Stimulated activated CD8-positive, alpha-beta memory T cell treated with anti-CD3 and anti-CD28 coated beads, Interleukin-7, amount 100 ng/mL, for 24 hours (primary cell): Measurements from ENCODE around the gene SYPL1.
"Not testable (repeated sequence)": the region's sequence is repeated elsewhere in the genome, so short reads cannot be mapped to it uniquely, and the experiment has no call there.

Source experiments
- DNase-seq: peaks from one replicate; pipeline ENCODE4 v3.0.0-alpha.2; 2020; ENCODE audit warnings: low read depth

SYPL1 gene

DNA sequence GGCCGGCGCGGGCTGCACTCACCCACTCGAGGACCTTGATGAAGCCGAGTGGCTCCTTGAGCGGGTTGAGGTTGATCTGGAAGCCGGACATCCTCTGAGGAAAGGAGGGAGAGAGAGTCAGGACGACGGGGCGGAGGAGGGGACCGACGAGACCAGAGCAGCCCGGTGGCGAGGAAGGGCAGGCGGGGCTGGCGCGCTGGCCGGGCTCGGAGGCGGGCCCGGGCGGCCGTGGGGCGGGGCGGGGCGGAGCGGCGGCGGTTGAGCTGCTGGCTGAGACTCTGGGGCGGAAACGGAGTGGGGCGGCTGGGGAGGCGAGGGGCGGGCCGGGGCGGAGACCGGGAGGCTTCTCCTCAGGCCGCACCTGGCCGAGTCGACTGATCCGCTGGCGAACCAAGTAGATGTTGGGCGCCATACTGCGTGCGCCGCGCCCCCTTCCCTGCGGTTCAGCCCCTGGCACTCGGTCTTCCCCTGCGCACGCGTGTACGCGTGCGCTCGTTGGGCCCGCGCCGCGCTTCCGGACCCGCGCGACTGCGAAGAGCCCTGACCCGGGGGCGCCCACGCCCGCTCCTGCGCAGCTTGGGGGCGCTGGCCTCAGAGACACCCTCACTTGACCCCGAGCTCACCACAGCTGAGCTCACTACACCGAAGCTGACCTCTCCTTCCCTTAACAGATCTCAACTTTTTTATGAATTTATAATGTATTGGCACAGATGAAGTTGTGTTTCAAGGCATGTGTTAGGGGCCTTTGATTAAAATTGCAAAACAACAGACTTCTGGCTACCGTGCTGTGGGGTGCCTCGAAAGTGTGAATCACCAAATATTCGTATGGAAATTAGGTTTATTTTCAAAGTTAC is at the start of gene SYPL1:
TSS of gene SYPL1 (minus strand) at position 195 of the 854 bp plus-strand sequence. CDS start at position 91, 104 bp downstream.
- peak; percentile 73 for DNase-seq

DNA sequence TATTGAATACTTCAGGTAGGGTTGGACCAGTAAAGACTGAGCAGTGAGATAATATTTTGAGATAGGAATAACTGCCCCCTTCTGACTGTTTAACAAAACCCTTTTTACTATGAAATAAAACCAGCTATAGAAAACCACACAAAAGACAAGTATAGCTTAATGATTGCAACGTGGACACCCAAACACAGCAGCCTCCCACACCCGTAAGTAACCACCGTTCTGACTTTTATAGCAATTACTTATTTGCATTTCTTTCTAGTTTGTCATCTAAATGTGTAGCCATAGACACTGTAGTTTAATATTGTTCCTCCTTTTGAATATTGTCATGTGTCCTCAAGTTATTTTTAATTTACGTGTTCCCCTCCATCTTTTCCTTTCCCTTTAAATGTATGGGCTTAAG is 42.9 kb upstream of the SYPL1 start:
- DNase-seq: no peak

DNA sequence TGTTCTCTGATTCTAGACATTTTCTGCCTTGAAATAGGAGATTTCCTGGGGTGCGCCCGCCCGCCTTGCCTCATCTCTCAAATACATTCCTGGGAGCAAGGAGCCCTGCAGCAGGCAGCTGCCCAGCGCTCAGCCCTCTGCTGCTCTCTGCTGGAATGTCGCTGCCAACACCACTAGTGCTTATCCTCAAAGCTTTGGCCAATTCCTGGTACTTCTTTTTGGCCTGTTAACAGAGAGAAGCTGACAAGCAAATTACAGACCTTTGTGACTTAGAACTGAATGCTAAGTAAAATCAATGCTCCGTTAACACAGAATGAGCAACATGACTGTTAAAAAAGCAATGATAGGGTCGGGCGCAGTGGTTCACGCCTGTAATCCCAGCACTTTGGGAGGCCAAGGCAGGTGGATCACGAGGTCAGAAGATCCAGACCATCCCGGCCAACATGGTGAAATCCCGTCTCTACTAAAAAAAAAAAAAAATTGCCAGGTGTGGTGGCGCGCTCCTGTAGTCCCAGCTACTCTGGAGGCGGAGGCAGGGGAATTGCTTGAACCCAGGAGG is 41.9 kb upstream of the SYPL1 start:
- DNase-seq: peak; percentile 52

DNA sequence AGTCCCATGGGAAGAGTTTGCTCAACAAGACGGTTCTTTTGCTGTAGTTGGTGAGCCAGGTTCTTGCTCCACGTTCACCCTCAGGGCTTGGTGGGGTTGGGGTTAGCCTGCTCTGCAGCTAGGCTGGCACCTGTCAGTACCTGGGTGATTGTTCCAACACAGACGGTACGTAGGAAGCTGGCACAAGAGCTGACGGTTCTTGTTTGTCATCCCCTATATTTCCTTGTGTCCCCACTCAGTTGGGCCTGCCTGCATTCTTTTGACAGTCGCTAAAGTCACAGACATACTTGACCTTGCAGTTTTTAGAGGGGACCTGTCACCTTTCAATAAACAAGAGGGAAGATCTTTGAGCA is 40.2 kb upstream of the SYPL1 start:
- DNase-seq: no peak

DNA sequence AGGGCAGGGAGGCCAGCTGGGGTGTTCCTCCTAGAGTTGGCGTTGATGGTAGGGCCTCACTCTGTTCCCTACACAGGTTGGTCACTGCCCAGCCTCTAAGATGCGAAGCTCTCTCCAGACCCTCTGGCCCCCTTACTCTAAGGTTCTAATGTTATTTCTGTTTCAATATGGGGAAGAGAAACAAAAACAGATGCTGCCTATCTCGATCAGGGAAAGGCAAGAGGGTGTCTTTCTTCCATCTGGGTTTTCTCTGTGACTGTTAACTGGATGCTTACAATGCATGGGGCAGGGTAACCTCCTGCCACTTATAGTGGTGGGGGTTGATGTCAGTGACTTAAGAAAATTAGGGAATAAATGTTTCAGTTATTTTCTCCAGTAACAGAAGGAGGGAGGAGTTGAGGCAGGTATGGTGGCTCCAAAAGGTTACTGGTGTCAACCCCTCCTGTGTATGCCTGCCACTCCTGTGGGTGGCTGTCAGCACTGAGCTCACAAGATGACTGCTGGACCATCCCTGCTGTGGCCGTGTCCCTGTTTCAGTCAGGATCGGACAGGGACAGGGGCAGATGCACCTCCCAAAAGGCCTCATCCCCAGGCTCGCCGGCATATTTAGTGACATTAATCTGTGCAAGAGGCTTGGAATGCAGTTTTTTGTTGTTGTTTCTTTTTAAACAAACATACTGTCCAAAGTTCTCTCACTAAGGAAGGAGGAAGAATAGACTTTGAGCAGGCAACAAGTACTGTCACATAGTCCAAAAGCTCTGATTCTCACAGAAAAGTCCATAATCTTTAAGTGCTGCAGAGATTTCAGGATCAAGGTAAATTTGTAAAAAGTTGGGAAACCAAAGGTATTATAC is 39.6 kb upstream of the SYPL1 start:
- DNase-seq: no peak

DNA sequence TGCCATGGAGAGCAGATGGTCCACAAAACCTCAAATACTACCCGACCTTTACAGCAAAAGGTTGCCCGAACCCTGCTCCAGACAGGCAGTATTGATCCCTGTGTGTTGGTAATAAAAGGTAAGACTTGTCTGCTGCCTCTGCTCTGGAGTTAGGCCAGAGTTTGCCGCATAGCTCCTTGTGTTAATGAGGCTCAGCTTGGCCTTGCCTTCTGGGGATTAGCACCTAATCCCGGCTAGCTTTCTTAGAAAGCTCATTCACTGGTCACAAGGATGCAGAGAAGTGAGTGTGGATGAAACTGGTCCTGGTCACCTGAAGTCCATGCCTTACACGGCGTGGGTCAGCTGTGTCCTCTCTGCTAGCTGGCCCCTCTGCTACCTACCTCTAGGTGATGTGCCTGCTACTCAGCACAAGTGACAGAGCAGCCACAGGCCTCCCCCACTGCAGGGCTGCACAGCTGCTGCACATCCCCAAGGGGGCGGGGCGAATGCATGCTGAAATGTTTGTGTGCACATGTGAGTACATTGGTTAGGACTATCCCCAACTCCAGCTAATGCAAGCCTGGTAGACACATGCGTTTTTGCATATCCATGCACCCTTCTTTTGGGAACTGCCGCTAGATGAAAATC is 31.7 kb upstream of the SYPL1 start:
- DNase-seq: no peak

DNA sequence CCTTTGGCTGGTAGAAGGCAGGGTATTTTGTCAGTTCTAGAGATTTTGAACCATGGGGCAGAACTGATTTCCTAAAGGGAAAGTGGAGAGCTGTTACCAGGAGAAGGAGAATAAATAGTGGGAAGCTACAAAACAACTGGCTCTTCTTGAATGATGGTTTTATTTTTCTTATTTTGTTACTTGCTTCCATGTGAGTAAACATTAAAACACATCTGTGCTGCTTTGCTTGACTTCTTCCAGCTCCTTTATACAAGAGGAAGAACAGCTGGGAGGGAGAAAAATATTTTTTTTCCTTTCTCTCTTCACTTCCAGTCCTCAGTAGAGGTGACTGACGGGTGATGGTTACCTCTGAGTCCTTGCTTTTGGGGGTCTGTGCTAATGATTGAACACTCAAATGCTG is 30.0 kb upstream of the SYPL1 start:
- no peak for DNase-seq

DNA sequence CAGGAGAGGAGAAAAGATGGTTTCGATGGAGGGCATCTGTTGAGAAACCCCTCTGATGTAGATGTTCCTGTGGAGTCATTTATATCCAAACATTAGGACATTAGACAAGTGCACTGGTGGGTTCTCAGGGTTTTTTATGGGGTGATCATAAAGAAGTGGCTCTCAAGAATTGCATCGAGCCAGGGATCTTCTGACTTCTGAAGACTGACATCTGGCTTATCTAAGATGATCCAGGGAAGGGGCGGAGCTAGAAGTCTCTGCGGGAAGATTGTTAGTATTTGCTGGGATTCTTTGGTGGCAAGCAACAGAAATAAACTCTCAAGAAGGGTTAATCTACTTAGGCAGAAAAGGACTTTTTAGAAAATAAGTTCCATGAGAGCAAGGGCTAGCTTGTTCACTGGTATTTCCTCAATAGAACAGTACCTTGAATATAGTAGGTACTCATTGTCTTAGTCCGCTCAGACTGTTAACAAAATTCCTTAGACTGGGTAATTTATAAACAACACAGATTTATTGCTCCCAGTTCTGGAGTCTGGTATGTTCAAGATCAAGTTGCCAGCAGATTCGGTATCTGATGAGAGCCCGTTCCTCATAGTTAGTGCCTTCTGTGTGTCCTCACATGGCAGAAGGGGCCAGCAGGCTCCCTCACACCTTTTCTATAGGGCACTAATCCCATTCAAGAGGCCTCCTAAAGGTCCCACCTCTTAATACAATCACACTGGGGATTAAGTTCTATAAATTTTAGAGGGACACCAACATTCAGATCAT is 28.5 kb upstream of the SYPL1 start:
- no peak for DNase-seq

DNA sequence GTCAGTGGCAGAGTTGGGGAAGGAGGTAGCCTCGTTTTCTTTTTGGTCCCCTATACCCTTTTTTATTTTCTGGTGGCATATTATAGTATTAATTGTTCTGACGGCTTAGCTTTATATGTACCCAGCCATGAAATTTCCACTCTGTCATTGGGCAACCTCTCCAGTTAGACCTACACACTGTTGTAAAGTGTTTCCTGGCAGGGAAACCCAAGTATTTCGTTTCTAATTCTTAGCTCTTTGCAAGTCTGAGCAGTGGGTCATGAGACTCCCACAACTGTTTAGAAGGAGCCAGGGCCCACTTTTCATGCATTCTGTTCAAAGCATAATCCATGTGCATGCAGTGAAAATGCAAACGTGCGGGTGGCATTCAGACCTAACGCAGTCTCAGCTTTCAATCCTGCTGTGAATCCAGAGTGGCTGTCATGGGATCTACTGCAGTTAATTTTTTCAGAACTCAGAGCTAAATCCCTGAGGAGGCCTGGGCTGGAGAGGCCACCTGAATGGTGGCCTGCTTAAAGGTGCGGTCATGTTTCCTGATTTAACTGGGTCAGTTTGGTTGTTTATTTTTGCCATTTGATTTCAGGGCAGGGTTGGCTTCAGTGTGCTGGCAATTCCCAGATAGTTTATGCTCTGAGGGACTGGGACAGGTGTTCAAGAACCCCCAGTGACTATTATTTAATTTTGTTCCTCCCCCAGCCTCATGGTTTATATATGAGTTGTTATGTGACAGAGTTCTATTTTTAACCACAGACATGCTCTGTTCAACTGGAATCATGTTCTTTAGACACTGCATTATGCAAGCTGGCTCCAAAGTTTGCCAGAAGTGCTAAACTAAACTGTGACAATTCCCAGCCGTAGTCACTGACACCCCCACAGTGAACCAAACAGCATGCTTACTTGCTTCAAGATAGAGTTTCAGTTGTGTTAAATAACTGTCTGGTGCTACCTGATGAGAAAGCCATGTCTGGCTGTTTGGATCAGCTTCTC is 27.4 kb upstream of the SYPL1 start:
- no peak for DNase-seq

DNA sequence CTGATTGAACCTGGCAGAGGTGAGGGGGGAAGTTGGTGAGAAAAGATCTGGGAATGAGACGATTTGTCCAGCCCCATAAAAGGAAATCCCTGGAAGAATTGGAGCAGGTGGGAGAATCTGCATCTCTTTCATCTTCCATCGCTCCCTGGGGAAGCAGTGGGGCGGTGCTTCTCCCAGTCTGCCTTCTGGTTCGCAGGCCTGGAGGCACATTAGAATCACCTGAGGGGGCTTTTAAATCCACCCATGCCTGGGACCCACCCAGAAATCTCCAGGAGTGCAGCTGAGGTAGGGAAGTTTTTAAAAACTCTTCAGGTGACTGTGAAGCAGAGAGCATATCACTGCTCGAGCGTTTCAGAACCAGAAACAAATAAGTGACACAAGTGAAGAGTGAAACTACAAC is 26.7 kb upstream of the SYPL1 start:
- no peak for DNase-seq

DNA sequence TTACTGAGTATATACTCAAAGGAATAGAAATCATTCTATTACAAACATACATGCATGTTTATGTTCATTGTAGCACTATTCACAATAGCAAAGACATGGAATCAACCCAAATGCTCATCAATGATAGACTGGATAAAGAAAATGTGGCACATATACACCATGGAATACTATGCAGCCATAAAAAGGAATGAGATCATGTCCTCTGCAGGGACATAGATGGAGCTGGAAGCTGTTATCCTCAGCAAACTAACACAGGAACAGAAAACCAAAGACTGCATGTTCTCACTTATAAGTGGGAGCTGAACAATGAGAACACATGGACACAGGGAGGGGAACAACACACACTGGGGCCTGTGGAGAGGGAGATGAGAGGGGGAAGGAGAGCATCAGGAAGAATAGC is 26.1 kb upstream of the SYPL1 start:
- DNase-seq: not testable (repeated sequence)

DNA sequence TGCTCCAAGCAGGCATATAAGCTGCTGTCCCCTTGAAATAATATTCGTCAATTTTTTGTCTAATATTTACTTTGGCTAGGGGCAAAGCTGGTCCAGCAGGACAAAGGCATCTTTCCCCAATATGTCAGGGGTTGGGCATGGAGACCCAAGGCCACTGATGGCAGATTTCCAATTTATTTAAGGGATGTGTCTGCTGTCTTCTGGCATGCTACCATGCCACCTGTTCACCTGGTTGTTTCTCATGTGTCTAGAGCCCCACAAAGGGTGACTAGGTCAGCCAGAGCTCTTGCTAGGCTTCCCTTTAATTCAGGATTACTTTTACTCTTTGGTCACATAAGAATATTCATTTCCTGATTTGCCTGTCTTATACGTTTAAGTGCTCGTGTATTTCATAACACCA is 22.1 kb upstream of the SYPL1 start:
- no peak for DNase-seq

DNA sequence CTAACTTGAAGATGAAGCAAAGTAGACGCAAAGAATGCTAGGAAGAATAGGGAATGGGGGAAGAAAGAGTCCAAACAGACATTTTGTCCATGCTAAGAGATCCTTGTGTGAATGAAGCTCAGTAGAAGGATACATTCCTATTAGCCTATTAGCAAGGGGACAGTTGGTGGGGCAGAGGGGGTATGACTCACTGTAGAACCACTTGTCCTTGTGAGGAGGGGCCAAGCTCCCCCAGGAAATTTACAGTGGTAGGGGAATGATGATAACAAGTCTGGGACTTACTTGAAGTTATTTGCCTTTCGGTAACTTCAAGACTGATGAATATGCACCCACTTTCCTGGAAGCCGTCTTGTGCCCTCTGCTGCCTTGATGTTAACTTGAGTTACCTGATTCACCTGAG is 17.2 kb upstream of the SYPL1 start:
- no peak for DNase-seq

DNA sequence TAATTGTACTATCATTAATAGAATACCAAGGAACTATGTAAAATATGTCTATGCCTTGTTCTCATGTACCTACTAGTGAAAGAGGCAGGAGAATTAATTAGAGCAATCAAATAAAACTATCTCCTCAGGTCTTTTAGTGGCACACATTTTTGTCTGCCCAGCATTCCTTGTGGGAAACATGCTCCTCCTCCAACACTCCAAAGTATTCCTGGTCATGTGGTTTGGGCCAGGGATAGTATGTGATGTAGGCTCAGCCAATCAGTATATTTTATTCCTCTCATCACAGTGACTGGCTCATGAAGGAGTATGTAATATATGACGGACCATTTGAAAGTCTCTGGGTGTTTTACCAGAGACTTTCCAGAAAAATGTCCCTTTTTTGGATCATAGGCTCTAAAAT is 16.7 kb upstream of the SYPL1 start:
- DNase-seq: no peak

DNA sequence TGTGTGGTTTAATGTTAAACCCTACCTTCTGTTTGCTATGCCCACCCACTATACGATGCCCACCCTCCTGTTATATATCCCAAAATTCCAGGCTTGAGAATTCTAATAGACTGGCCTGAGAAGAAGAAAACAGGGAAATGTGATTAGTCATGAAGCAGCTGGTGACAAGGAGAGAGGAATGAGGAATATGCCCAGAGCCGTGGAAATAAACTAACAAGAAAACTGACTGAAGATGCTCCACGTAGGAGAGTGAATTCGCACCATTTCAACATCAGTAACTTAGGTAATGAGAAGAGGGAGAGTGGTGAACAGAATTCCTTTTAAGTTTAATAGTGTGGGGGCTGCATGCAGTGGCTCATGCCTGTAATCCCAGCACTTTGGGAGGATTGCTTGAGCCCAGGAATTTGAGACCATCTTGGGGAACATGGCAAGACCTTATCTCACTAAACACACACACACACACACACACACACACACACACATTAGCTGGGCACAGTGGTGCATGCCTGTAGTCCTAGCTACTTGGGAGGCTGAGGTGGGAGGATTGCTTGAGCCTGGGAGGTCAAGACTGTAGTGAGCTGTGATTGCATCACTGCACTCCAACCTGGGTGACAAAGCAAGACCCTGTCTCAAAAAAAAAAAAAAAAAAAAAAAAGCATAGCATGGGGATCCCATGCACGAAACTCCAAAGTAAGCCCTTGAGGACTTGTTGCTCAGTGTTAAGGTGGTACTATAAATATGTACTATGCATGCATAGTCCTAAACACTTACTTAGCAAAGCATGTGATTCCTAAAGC is 16.1 kb upstream of the SYPL1 start:
- no peak for DNase-seq

DNA sequence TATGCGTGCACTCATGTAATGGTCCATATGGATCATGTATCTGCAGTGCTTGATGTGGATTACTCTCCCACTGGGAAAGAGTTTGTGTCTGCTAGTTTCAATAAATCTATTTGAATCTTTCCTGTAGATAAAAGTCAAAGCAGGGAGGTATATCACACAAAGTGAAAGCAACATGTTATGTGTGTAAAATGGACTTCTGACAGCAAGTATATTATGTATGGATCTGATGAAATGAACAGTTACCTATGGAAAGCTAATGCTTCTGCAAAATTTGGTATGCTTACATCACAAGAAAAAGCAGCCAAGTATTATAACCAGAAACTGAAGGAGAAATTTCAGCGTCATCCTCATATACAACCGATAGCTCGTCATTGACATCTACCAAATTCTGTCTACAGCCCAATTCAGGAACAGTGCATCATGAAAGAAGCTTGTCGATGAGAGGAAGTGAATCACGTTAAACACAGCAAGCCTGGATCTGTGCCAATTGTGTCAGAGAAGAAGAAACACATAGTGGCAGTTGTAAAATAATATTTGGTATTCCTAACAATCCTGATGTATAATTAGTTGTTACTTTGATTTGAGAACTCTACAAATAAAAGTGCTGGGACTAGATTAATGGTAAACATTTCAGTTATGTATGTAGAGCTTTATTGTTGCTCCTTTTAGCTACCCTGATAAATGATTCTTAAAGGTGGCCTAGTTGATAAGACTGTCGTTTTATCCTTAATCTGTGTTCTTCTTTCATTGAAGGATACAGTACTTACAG is 14.2 kb upstream of the SYPL1 start:
- no peak for DNase-seq

DNA sequence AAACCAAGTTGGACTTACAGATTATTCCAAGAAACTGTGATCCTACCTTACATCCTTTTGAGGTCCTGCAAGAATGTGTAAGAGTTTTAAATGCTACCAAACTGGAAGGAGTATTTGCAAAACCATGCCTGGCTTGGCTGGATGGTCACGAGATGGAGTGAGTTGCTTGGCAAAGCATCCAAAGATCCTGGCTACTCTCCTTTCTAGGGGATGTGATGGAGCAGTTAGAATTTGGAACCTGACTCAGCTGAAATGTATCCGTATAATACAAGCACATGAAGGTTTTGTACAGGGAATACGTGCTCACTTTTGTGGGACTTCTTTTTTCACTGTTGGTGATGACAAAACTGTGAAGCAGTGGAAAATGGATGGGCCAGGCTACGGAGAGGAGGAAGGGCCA is 13.3 kb upstream of the SYPL1 start:
- DNase-seq: no peak

DNA sequence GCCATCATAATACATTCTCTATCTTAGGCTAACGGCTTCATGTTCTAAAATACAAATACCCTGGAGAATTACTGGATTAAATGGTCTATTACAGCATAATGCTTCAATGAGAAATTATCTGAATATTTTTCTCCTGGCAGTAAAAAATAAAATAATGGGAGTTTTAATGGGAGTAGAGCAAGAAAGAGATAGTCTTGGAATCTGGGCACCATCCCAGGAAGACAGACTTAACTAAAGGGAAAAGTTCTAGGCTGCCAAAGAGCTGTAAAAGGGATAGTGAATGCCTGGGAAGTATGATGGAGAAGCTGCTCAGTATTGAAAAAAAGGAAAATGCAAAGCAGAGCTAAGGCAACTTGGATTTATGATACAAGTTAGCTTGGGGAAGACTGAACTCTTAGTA is 12.1 kb upstream of the SYPL1 start:
- no peak for DNase-seq

DNA sequence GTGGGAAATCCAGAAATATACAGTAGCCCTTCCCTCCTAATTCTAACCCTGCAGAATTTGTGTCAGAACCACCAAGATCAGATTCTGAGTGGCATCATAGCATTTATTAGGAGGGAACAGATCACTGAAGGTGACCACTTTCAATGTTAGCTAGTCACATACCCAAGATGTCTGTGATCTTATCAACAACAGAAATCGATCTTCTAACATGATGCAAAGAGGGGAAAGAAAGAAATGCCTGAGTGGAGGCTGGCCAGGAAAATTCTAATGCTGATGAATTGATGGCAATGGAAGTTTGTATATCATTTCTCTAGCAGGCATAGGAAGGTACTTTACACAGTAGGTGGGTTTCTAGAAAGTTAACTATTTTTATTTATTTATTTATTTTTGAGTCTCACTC is 10.6 kb upstream of the SYPL1 start:
- DNase-seq: no peak
